LoVo (cell line): ENCODE results near the gene NEB.

Experiments
- DNase-seq: peaks from one replicate; pipeline ENCODE4 v3.0.0-alpha.2; 2016; ENCODE audit warnings: low spot score

NEB gene

GRCh38 chr2:151733771-151734672, at the start of gene NEB:
NEB (minus strand) TSS chr2:151734476; CDS start chr2:151733156, 1,320 bp downstream.
- DNase-seq, result no peak

DNA sequence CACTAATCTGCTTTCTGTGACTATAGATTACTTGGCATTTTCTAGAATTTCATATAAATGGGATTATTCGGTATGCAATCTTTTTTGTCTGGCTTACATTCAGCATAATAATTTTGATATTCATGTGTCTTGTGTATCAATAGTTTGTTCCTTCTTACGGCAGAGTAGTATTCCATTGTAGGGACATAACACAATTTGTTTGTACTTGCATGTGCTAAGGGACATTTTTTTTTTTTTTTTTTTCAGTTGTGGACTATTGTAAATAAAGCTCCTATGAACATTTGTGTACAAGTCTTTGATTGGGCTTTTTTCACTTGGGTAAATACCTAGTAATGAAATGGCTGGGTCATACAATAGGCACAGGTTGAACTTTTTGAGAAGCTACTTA, 48.9 kb upstream of the NEB start:
- DNase-seq, result no peak

- DNase-seq, result no peak
Observed at GRCh38 chr2:151782378-151783132, 48.3 kb upstream of the NEB start.

GRCh38 chr2:151781642-151782041, 47.4 kb upstream of the NEB start:
- no peak for DNase-seq

DNA sequence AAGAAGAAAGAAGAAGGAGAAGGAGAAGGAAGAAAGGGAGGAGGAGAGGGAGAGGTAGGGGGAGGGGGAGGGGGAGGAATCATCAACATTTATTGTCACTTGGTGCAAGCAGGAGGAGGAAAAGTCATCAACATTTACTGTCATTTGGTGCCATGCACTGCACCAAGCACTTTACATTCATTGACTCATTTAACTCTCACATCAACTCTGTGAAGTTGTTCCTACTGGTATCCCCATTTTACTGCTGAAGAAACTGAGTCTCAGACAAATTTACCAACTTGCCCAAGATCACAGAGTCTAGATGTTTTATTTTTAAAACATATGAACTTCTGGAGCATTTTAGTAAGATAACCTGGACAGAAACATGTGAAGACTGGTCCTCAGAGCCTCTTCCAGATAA, 46.7 kb upstream of the NEB start:
- DNase-seq, result no peak

GRCh38 chr2:151777935-151778334, 43.7 kb upstream of the NEB start:
- no peak for DNase-seq

DNA sequence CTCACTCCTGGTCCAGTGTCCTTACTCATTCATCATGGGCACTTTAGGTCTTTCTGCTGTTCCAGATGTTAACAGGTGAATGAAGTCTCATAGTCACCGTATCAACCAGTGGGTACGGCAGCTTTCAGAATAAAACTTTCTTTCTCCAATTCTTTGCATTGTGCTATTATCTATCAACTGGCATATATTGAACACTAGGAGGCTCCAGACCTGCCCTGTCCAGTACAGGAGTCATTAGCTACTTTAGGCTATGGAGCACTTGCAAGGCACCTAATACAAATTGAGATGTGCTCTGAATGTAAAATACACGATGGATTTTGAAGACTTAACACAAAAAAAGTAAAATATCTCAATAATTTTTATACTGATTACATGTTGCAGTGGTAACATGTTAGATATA, 43.2 kb upstream of the NEB start:
- DNase-seq, result no peak

GRCh38 chr2:151776367-151776766, 42.1 kb upstream of the NEB start:
- DNase-seq, result no peak

DNA sequence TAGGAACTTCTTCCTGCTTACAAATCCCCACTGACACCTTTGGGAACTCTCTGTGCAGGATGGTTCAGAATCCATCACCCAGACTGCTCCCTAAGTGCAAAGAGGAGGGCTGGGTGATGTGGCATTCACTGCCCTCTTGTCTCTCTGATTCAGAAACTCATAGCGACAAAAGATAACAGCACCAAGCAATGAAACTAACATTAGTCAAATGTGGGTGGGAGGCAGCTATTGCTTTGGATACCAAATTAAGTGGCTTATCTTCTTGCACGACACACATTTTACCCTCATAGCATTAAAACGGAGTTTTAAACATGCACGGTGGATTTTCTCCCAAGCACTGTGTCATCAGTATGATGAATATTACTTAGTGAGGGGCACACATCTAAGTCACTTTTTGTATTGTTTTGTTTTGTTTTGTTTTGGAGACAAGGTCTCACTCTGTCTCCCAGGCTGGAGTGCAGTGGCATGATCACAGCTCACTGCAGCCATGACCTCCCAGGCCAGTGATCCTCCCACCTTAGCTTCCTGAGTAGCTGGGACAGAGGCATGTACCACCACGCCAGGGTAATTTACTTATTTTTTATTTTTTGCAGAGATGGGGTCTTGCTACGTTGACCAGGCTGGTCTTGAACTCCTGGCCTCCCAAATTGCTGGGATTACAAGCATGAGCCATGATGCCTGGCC, 40.9 kb upstream of the NEB start:
- no peak for DNase-seq

GRCh38 chr2:151774506-151774905, 40.2 kb upstream of the NEB start:
- peak; percentile 13 for DNase-seq

DNA sequence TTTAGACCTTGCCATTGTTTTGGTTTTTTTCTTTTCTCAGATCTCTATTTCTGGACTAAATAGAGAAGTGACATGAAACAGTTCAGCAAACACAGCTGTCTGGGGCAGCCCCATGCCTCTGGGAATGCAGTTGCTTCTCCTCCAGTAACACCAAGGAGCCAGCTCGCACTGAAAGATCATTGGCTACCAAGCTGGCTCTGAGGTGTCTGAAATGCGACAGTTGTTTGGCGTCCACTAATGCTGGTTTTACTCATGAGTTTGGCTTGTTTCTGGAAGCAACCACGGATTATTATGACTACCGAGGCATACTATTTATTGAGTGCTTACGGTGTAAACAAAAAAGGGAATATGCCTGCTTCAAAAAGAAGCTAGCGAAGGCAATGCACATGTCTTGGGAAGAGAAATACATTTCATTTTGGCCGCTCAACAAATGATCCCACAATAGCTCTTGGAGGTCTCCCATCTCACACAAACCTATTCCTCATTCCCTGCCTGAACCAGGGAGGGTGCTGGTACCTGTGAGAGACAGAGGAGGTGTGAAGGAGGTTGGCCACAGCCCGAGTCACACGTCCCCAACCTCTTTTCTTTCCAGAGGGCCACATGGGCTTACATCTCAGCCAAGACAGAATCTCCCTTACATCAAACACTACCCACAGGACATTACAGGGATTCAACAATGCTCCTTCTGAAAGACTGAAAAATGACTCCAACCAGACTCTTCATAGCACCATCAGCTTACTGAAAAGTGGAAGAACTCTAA, 37.5 kb upstream of the NEB start:
- no peak for DNase-seq

- DNase-seq, result no peak
Observed at GRCh38 chr2:151770995-151771394, 36.7 kb upstream of the NEB start.

GRCh38 chr2:151769606-151770005, 35.3 kb upstream of the NEB start:
- DNase-seq, result no peak

- DNase-seq, result no peak
Observed at GRCh38 chr2:151767536-151767935, 33.3 kb upstream of the NEB start.

DNA sequence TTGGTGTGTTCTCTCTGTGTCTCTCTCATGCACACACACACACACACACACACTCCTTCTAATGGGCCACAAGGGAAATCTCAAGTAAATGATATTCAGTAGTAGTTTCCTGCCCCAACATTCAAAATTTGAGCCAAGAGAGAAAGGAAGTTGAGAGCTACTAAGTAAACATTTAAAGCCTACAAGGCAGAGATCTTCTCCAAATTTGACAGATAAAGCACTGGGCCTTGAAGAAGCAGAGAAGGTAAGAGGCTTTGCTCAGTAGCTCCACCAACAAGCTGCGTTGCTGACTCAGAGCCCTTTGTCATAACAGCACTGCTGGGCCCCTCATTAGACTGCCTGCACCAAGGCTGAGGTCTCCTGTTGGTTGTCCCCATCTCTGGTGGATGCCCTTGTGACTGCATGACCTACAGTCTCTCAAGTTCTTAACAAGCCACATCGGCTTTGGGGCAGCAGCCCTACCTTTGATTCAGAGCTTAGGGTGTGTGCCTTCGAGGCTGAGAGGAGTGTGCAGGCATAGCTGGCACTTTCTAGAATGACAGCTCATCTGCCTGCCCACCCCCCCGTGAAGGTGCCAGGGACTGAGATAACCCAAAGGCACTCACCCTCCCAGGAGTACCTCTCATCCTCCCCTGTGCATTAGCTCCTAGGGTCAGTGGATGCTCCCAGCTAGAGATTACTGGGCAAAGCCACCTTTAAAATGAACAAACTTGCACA, 32.3 kb upstream of the NEB start:
- DNase-seq, result no peak

GRCh38 chr2:151765760-151766410, 31.6 kb upstream of the NEB start:
- no peak for DNase-seq

DNA sequence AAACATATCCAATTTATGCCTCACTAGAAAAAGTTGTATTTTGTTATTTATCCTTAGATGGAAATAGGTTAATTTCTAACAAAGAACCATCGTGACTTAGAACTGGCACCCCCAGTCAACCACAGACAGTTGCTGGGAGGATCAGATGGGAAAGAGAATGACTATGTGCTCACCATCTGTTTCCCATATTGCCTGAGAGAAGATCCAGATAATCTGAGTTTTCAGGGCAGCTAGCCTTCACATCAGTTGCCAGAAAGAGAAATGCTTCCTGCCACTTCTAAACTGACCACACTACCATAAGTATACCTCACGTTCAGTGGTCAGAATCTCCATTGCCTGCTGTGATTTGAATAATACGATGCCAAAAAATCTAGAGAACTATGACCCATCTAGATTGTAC, 28.4 kb upstream of the NEB start:
- DNase-seq, result no peak

DNA sequence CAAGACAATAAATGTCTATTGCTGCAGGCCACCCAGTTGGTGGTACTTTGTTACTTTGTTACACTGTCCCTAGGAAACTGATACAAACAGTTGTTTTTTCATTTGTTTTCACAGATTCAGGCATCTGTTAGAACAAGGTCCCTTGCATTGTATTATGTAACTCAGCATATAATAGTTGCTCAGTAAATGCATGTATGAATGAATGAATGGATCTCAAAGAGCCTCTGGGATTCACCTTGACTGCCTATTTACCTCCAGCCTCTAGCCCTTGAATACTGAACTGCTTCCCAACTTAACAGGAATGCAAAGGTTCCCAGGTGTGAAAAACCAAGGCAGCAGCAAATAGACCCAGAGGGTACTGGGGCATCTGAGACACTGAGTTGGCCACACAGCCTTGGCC, 27.4 kb upstream of the NEB start:
- DNase-seq, result no peak

DNA sequence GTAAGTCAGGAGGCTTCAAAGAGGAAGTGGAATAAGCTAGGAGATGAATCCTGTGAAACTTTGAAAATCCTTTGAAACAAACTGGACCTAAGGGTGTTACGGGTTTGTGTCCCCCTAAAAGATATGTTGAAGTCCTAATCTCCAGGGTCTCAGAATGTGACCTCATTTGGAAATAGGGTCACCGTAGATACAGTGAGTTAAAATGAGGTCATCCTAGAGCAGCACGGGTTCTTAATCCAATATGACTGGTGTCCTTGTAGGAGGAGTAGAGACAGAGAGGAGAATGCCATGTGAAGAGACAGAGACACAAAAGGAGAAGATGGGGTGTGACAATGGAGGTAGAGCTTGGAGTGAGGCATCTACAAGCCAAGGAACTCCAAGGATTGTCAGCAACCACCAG, 26.9 kb upstream of the NEB start:
- DNase-seq, result no peak

GRCh38 chr2:151760139-151760650, 25.9 kb upstream of the NEB start:
- no peak for DNase-seq

DNA sequence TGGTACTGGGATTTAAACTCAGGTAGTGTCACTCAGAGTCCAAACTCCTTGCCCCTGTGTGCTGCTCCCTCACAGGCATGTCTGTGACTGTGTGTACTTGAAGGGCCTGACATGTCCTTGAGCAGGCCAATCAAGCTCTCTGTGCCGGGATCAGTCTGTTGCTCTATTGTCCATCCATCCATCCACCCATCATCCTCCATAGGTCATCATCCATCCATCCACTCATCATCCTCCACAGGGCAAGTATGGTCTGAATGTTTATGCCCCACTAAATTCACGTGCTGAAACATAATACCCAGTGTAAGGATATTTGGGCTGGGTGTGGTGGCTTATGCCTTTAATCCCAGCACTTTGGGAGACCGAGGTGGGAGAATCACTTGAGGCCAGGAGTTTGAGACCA, 24.5 kb upstream of the NEB start:
- DNase-seq, result no peak
